ENCODE data around the gene LGALS3BP.
"Not testable (repeated sequence)": the region's sequence is repeated elsewhere in the genome, so short reads cannot be mapped to it uniquely, and the experiment has no call there.

LGALS3BP gene

DNA sequence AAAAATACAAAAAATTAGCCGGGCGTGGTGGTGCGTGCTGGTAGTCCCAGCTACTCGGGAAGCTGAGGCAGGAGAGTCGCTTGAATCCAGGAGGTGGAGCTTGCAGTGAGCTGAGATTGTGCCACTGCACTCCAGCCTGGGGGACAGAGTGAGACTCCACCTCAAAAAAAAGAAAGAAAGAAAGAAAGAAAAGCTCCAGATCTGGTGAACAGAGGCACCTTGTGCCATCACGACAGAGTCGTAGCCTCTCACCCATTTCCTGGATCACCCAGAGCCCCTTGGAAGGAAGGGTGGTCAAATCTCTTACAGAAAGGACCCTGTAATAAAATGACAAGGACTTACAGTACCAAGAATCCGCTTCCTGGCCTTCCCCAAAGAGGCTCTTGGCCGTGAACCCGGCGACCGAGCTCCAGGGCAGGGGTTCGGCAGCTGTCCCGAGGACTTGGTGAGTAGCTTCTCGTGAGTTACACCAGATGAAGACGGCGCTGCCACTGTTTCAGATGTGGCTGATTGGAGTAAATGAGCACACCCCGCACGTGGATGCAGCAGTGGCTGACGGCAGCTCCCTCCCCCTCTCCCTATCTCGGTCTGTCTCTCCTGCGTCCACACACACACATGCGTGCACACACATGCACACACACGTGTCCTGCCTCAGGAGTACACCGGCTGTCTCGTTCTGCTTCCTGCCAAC, 13.5 kb downstream of the LGALS3BP start:
- no peak overlapping the region for H3K4me3 ChIP-seq (ENCODE audit: low read depth, low read length)
- in situ Hi-C loops (cut with HindIII; ENCODE audit: low sequenced_read_pairs): no loop called here
- DNase-seq (ENCODE audit: low read depth, low spot score): no peak
- TF ChIP-seq, protein P1, sequence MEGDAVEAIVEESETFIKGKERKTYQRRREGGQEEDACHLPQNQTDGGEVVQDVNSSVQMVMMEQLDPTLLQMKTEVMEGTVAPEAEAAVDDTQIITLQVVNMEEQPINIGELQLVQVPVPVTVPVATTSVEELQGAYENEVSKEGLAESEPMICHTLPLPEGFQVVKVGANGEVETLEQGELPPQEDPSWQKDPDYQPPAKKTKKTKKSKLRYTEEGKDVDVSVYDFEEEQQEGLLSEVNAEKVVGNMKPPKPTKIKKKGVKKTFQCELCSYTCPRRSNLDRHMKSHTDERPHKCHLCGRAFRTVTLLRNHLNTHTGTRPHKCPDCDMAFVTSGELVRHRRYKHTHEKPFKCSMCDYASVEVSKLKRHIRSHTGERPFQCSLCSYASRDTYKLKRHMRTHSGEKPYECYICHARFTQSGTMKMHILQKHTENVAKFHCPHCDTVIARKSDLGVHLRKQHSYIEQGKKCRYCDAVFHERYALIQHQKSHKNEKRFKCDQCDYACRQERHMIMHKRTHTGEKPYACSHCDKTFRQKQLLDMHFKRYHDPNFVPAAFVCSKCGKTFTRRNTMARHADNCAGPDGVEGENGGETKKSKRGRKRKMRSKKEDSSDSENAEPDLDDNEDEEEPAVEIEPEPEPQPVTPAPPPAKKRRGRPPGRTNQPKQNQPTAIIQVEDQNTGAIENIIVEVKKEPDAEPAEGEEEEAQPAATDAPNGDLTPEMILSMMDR (IDR thresholded peaks at IDR 0.05; ENCODE audit: low read depth, low read length): no peak

DNA sequence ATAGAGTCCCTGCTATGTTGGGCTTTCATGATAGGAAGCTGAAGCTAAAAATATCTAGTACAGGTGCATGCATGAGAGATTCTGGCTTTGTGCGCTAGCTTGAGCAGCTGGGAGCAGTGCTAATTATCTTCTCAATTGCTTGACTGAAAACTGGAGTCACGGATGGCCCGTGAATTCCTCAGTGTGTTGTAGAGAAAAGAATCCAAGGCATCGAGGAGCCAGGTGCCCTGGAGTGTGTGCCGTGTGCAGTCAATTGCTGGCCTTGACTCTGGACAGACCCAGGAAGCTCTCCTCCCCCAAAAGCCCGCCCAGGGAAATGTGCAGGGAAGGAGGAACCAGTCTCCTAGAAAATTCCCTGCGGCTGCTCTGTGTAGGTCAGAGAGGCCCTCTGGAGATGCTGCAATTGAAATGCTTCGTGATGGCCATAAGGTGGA, 14.2 kb downstream of the LGALS3BP start:
- DNase-seq (ENCODE audit: low read depth, low spot score): no peak
- TF ChIP-seq, protein P1 (IDR thresholded peaks at IDR 0.05; ENCODE audit: low read depth, low read length): no peak
- H3K4me3 ChIP-seq (ENCODE audit: low read depth, low read length): no peak overlapping the region
- in situ Hi-C loops (cut with HindIII; ENCODE audit: low sequenced_read_pairs): no loop called here

DNA sequence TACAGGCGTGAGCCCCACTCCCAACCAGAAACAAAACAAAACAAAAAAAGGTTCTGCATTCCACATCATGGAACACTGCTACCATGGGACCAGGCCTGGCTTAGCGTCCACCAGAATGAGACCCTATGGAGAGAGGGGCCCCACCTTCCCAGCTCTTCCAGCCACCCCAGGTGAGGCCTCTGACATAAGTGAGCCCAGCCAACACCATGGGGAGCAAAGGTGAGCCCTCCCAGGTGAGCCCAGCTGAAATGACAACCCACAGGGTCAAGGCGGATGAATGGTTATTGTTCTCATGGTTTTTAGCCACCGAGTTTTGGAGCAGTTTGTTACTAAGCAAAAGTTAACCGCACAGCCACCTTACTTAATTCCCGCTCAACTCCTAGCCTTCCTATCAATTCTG, 16.3 kb downstream of the LGALS3BP start:
- TF ChIP-seq, protein P1 (IDR thresholded peaks at IDR 0.05; ENCODE audit: low read depth, low read length): no peak
- H3K4me3 ChIP-seq (ENCODE audit: low read depth, low read length): no peak overlapping the region
- in situ Hi-C loops (cut with HindIII; ENCODE audit: low sequenced_read_pairs): no loop called here
- DNase-seq (ENCODE audit: low read depth, low spot score): no peak

DNA sequence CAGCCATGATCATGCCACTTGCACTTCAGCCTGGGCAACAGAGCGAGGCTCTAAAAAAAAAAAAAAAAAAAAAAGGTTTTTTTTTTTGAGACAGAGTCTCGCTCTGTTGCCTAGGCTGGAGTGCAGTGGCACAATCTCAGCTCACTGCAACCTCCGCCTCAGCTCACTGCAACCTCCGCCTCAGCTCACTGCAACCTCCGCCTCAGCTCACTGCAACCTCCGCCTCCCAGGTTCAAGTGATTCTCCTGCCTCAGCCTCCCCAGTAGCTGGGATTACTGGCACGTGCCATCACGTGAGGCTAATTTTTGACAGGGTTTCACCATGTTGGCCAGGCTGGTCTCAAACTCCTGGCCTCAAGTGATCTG, 16.8 kb downstream of the LGALS3BP start:
- in situ Hi-C loops (cut with HindIII; ENCODE audit: low sequenced_read_pairs); DNase-seq (ENCODE audit: low read depth, low spot score); H3K4me3 ChIP-seq (ENCODE audit: low read depth, low read length): not testable (repeated sequence)

DNA sequence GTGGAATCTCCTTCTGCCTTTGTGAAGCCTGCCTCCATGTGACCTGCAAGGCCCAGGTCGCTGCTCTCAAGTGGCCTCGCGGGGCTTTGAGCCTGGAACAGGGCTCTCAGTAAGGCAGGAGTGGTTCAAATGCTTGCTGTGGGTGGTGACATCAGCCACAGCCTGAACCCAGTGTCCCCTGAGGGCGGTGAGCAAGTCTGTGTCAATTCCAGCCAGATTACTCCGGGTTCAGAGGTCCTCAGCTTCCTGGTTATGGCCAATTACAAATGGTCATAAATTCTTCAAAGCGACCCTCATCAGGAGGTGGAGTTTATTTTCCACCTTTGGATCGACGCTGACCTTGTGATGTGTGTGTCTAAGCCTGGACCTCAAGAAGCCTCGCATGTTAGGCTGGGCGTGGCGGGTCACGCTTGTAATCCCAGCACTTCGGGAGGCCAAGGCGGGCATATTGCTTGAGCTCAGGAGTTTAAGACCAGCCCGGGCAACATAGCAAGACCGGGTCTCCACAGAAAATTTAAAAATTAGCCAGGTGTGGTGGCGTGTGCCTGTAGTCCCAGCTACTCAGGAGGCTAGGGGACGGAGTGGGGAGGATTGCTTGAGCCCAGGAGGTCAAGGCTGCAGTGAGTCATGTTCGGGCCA, 17.3 kb downstream of the LGALS3BP start:
- in situ Hi-C loops (cut with HindIII; ENCODE audit: low sequenced_read_pairs): no loop called here
- no peak overlapping the region for H3K4me3 ChIP-seq (ENCODE audit: low read depth, low read length)
- DNase-seq (ENCODE audit: low read depth, low spot score): no peak
- TF ChIP-seq, protein P1 (IDR thresholded peaks at IDR 0.05; ENCODE audit: low read depth, low read length): no peak

DNA sequence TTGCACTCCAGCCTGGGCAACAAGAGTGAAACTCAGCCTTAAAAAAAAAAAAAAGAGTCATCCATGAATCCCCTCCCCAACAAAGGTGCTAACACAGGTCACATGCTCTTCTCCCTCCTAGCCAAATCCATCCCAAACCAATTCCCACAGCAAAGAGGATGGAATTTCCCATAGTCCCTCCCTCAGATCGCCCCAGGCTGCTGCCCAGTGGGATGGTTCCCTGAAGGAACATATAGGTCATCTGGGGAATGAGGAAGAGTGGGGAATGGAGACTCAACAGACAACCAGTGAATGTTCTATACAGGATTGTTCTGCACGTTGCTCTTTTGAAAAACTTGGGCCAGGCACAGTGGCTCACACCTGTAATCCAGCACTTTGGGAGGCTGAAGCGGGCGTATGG, 18.2 kb downstream of the LGALS3BP start:
- TF ChIP-seq, protein P1 (IDR thresholded peaks at IDR 0.05; ENCODE audit: low read depth, low read length): no peak
- DNase-seq (ENCODE audit: low read depth, low spot score): no peak
- no peak overlapping the region for H3K4me3 ChIP-seq (ENCODE audit: low read depth, low read length)
- in situ Hi-C loops (cut with HindIII; ENCODE audit: low sequenced_read_pairs): no loop called here

DNA sequence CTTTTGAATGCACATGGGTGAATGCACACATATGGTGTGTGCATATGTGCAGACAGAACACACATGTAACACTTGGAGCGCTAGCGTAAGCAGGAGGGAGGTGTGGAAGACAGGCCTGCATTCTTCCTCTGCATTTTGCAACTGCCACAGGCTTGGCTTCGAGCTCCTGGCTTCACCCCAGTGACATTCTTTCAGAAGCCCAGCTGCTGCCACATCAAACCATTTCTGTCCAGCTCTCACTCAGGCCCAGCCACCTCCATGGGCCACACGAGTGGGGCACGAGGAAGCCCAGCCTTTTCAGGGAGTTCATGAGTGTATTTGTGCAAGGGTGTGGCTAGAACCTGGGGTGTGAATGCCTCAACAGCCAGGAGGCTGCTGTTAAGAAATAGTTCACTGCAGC, 18.8 kb downstream of the LGALS3BP start:
- in situ Hi-C loops (cut with HindIII; ENCODE audit: low sequenced_read_pairs): no loop called here
- TF ChIP-seq, protein P1 (IDR thresholded peaks at IDR 0.05; ENCODE audit: low read depth, low read length): no peak
- DNase-seq (ENCODE audit: low read depth, low spot score): no peak
- no peak overlapping the region for H3K4me3 ChIP-seq (ENCODE audit: low read depth, low read length)

Data from astrocyte of the spinal cord (primary cell).